Urothelium cell line (cell line): ENCODE results near the gene NEMP2.
"Not testable (repeated sequence)": the region's sequence is repeated elsewhere in the genome, so short reads cannot be mapped to it uniquely, and the experiment has no call there.

ENCODE experiments used
- DNase-seq: peaks from one replicate; pipeline ENCODE4 v3.0.0; 2011; ENCODE audit warnings: low spot score, mixed read lengths
- FAIRE-seq: peaks from 2 replicates; lab custom pipeline; 2011; peaks lifted over from hg19 to GRCh38; lab: Jason Lieb, UNC

The NEMP2 gene

GRCh38 chr2:190493095-190493494, 41.4 kb downstream of the NEMP2 start:
- FAIRE-seq (no peak), DNase-seq (no peak)

- DNase-seq = no peak
- FAIRE-seq = no peak
Observed at GRCh38 chr2:190490502-190490901, 44.0 kb downstream of the NEMP2 start.

- FAIRE-seq (no peak), DNase-seq (no peak)
Observed at GRCh38 chr2:190489475-190489874, 45.0 kb downstream of the NEMP2 start.

- DNase-seq (no peak), FAIRE-seq (no peak)
Observed at GRCh38 chr2:190488516-190489233, 45.8 kb downstream of the NEMP2 start.

- no peak for DNase-seq
- FAIRE-seq = no peak
Observed at GRCh38 chr2:190486037-190486623, 48.4 kb downstream of the NEMP2 start.

DNA sequence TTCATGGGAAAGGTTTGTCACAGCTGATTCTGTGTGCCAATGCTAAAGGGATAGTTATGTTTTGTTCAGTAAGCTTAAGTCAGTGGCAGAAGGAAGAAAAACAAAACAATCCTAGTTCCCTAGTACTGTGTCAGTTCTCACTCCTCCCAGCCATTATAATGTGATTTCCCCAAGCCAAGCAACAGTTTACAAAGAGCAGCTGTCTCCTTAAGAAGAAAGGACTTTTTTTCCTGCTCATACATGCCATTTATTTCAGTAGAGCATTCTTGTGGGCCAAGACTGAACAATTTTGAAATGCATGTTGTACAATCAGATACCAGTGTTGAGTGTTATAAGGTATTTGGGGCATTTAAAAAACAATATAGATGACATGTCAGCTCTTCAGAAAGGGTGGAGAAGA, 52.1 kb downstream of the NEMP2 start:
- DNase-seq (no peak), FAIRE-seq (no peak)

- DNase-seq (no peak), FAIRE-seq (no peak)
Observed at GRCh38 chr2:190481339-190481738, 53.2 kb downstream of the NEMP2 start.

DNA sequence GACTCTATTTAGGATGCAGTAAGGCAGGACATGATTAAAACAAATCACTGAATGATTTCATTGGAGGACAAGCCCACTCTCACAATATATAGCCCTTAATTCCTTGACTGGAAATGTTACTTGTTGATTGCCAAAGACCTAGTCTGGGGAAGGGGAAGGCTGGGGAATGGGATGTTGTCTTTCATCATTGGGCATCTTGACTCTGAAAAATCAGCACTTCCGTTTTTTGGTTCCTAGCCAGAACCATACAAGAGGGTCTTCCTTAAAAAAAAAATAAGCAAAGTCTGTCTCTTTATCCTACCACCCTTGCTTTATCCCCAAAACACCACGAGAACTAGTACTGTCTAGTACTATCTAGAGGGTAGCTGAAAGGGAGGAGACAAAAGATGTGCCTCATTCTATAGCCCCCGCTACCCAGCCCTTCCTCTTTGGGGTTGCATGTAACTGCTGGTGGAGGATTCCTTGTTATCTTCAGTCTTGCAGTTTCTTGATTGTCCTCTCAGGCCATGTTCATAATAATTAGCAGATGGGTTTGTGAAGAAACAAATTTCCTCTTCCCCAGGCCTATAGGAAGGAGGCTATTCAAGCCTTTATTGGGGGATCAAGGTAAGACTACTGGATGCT, 55.8 kb downstream of the NEMP2 start:
- DNase-seq = no peak
- no peak for FAIRE-seq

DNA sequence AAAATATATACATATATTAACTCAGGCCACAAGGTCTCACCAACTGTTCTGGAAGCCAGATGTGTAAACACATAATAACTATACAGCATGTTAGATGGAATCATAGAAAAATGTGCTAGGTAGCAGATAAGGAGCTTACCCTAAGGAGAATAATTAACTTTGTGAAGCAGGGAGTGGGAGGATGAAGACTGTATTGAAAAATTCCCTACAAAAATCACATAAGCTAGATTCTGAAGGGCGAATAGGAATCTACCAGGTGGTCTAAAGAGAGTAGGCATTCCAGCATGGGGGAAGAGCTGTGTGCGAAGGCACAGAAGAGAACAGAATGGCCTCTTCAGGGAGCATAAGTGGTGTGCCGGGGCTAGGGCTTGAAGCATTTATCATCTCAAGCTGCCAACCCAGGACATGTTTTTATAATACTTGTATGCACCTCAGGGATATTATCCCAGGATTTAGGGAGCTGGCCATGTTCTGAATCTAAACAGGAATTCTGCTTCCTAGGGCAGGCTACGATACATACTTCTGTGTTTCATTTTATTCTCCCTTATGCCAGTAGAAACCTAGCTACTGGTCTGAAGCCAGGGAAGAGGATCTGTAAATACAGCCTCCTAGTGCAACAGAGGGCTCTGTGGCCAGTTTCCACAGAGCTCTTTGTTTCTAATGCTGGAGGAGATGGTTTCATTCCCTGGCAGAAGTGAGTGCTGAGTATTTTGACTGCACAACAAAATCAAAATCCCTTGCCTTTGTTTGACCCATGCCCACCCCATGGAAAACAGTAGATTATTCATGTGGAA, 56.7 kb downstream of the NEMP2 start:
- no peak for FAIRE-seq
- DNase-seq = no peak

GRCh38 chr2:190470256-190470826, 64.2 kb downstream of the NEMP2 start:
- DNase-seq (no peak), FAIRE-seq (no peak)

DNA sequence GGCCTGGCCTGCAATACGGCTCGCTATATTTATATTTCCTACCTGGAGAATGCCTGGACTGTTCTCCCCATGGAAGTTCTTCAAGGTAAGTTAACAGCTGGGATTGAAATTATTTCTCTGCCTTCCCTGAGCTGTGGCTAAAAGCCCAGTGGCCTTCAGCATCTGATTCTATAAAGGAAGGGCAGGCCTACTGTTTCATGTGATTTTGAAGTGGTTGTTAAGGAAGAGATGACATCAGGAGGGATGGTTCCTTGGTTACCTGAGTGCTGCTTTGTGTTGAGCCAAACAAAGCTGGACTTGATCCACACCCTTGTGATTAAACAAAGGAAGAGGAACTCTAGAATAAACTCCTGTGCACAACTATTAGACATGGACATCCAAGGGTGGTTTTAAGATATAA, 64.8 kb downstream of the NEMP2 start:
- peak; percentile 63 for DNase-seq

GRCh38 chr2:190468814-190469569, 65.5 kb downstream of the NEMP2 start:
- FAIRE-seq (no peak), DNase-seq (peak; percentile 85)

More for the DNA sequence above, 64.8 kb downstream of the NEMP2 start:
- FAIRE-seq = no peak

- not testable (repeated sequence) for FAIRE-seq, DNase-seq
Observed at GRCh38 chr2:190468354-190468753, 66.2 kb downstream of the NEMP2 start.

DNA sequence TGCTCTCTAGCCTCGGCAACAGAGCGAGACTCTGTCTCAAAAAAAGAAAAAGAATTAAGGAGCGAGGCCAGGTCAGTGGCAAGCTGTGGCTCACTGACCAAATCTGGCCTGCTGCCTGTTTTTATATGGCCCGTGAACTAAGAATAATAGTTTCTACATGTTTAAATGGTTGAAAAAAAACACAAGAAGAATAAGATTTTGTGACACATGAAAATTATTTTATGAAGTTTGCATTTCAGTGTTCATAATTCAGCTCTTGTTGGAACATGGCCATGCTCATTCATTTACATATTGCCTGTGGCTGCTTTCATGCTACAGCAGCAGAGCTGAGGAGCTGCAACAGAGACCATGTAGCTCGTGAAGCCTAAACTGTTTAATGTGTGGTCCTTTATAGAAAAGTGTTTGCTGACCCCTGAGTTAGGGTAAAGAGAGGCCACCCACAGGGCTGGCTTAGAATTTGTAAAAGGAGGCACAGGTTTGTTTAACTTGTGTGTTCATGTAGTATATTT, 66.9 kb downstream of the NEMP2 start:
- FAIRE-seq (no peak), DNase-seq (no peak)

GRCh38 chr2:190466819-190467446, 67.6 kb downstream of the NEMP2 start:
- FAIRE-seq (no peak), DNase-seq (no peak)

DNA sequence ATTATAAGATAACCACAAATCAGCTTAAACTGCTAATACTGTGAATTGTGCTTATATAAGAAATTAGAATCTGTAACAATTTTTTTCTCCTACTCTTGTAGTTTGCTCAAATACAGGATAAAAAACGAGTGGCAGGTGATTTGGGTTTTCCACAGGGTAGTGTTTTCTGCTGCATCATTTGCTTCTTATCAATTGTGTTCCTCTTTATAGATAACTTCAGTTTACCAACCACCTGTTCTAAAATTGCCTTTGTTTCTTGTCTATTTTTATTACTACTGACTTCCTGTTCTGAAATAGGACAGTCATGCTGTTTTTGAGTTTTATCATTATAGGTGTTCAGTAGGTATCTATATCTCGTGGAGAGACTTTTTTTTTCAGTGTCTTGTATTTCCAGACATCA, 69.5 kb downstream of the NEMP2 start:
- DNase-seq = no peak
- FAIRE-seq = no peak

GRCh38 chr2:190462611-190463010, 71.9 kb downstream of the NEMP2 start:
- no peak for DNase-seq
- no peak for FAIRE-seq

DNA sequence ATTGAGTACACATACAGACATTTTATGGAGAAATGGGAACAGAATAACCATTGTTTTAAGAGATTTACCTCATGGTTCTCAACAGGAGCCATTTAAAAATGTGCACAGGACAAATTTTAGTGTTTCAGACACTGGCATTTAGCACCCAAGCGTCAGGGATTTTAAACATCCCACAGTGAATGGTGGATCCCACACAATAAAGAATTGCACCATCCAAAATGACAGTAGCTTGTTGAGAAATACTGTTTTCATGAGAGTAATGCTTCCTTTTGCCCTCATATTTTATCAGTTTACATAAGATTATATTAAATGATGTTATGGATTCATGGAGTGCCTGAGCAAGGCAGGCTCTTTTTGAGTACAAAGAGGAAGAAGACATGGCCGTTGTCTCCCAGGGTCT, 72.3 kb downstream of the NEMP2 start:
- no peak for DNase-seq
- FAIRE-seq = no peak

DNA sequence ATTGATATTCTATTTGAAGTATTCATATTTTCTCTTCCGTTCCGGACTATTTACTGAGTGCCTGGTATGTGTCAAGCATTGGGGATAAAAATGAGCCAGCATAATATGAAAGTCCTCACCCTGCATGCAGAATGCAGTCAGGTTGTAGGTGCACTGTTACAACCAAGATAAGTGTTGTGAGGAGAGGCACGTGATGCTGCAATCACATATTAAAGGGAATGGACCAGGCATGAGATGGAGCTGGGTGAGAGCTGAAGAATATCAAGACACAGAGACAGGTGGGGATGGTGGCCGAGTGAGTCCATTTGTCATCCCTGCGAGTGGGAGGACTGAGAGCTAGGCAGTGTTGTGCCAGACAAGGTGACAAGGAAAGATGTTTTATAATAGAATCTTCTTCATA, 74.0 kb downstream of the NEMP2 start:
- no peak for DNase-seq
- FAIRE-seq = no peak

- FAIRE-seq = no peak
- DNase-seq = no peak
Observed at GRCh38 chr2:190459881-190460280, 74.6 kb downstream of the NEMP2 start.
